K562 (cell line): ENCODE results near the gene TMEM164. TPM values are rescaled to one million over a fixed set of nuclear protein-coding genes. Genes with fewer than 3 reads are reported as not detected.

Experiments used
- ATAC-seq: fragments of 200-7000 bp; cut with Tn5 transposase; 3 replicates; pipeline ENCODE4 v1.9.1; 2020; ENCODE audit warnings: moderate library complexity
- BruUV-seq: library from RNA; stranded (reverse); fragments of 400-500 nt; replicated peaks from 2 replicates; lab custom pipeline; 2021; lab: Mats Ljungman, UMichigan
- CTCF ChIA-PET: fragments of 300-600 bp; formaldehyde crosslinking; extraction: SDS; loops from one replicate; lab custom pipeline; 2021; ENCODE audit warnings: low intra/inter-chr PET ratio; lab: Yijun Ruan, JAX
- POLR2A ChIA-PET: fragments of 300-600, 350-650 bp; sonication (Branson Sonifier 250); formaldehyde crosslinking; extraction: SDS; loops from one replicate; lab custom pipeline; 2021; ENCODE audit warnings: antibody characterized with exemption, inconsistent platforms; lab: Yijun Ruan, JAX
- DNase-seq, 4 experiments: peaks; one replicate each; pipeline versions ENCODE4 v3.0.0 to v3.0.0-alpha.2; 2011 to 2018; ENCODE audit warnings: low spot score in 3 of 4, mixed read lengths in 3 of 4; ENCODE audit errors: extremely low read depth in 1 of 4
- FAIRE-seq: peaks from 2 replicates; lab custom pipeline; 2011; peaks lifted over from hg19 to GRCh38; lab: Jason Lieb, UNC
- H2AFZ ChIP-seq: 2 replicates; pipeline ENCODE4 v1.6.0; 2011; ENCODE audit warnings: low read depth, low read length, control low read depth, inconsistent platforms
- H3K27ac ChIP-seq: fragments of 200-600 bp; 3 replicates; pipeline ENCODE4 v1.8.0; 2011; ENCODE audit warnings: low read depth, mild to moderate bottlenecking, control low read depth, inconsistent platforms, low read length, moderate library complexity, mixed read lengths; ENCODE audit errors: extremely low read depth
- H3K27me3 ChIP-seq, 2 experiments: fragments of 300-600 bp in 1 of 2; 2 replicates in 1 of 2; 3 replicates in 1 of 2; pipeline versions ENCODE4 v1.6.0 to v1.8.0; 2011; ENCODE audit warnings: inconsistent platforms in 2 of 2, low read length in 2 of 2, mild to moderate bottlenecking in 1 of 2, mixed read lengths in 1 of 2, moderate library complexity in 1 of 2; ENCODE audit not compliant: control insufficient read depth in 2 of 2, insufficient read depth in 2 of 2
- H3K36me3 ChIP-seq: fragments of 300-600 bp; 3 replicates; pipeline ENCODE4 v1.8.0; 2011; ENCODE audit warnings: mild to moderate bottlenecking, low read length, inconsistent platforms; ENCODE audit not compliant: control insufficient read depth, insufficient read depth
- H3K4me1 ChIP-seq, 2 experiments: fragments of 200-600 bp in 1 of 2; replicated peaks in 1 of 2; 2 replicates in 1 of 2; 3 replicates in 1 of 2; pipeline versions ENCODE4 v1.5.1 to v1.8.0; 2011; ENCODE audit warnings: inconsistent platforms in 2 of 2, low read length in 2 of 2, mild to moderate bottlenecking in 1 of 2, mixed read lengths in 1 of 2, moderate library complexity in 1 of 2; ENCODE audit not compliant: control insufficient read depth in 2 of 2, insufficient read depth in 2 of 2
- H3K4me2 ChIP-seq: 2 replicates; pipeline ENCODE4 v1.6.1; 2011; ENCODE audit warnings: low read length, control low read depth, inconsistent platforms, mixed read lengths; ENCODE audit not compliant: insufficient read depth
- H3K4me3 ChIP-seq: fragments of 200-600 bp; sonication (generic), shearing (Covaris generic); 2 replicates; pipeline ENCODE4 v1.5.1; 2016; ENCODE audit warnings: control low read depth, inconsistent platforms
- H3K79me2 ChIP-seq: fragments of 200-600 bp; 3 replicates; pipeline ENCODE4 v1.8.0; 2011; ENCODE audit warnings: low read length, inconsistent platforms; ENCODE audit not compliant: control insufficient read depth, insufficient read depth
- H3K9ac ChIP-seq, 2 experiments: 2 replicates each; pipeline versions ENCODE4 v1.6.0 to v1.6.1; 2011; ENCODE audit warnings: low read depth in 2 of 2, low read length in 2 of 2, control low read depth in 1 of 2, inconsistent platforms in 1 of 2, mild to moderate bottlenecking in 1 of 2, mixed read lengths in 1 of 2; ENCODE audit not compliant: insufficient read depth in 1 of 2
- H3K9me1 ChIP-seq: one replicate; pipeline ENCODE4 v1.6.0; 2011; ENCODE audit warnings: inconsistent platforms, mild to moderate bottlenecking, low read length, moderate library complexity; ENCODE audit not compliant: control insufficient read depth, insufficient read depth
- H3K9me3 ChIP-seq: replicated peaks from 2 replicates; pipeline ENCODE4 v1.5.1; 2011; ENCODE audit warnings: low read depth, low read length, inconsistent platforms; ENCODE audit not compliant: control insufficient read depth, insufficient read depth
- H4K20me1 ChIP-seq: replicated peaks from 2 replicates; pipeline ENCODE4 v1.6.1; 2011; ENCODE audit warnings: low read length, inconsistent platforms, mixed read lengths; ENCODE audit not compliant: control insufficient read depth, insufficient read depth
- ARID3A ChIP-seq: IDR thresholded peaks from 2 replicates; pipeline ENCODE4 v1.6.1; 2012; ENCODE audit warnings: low read depth, low read length, improper control_type of control experiment, borderline replicate concordance
- CTCF ChIP-seq, 3 experiments: IDR thresholded peaks in 2 of 3; conservative IDR thresholded peaks in 1 of 3; 2 replicates each; pipeline ENCODE4 v1.5.1; 2011 to 2012; ENCODE audit warnings: low read length in 3 of 3, mild to moderate bottlenecking in 3 of 3, control low read depth in 2 of 3, improper control_type of control experiment in 1 of 3, inconsistent platforms in 1 of 3, low read depth in 1 of 3, mixed read lengths in 1 of 3, moderate library complexity in 1 of 3; ENCODE audit not compliant: insufficient read depth in 2 of 3
- DACH1 ChIP-seq: fragments of 450-650 bp; IDR thresholded peaks from 2 replicates; pipeline ENCODE4 v1.6.1; 2018; ENCODE audit not compliant: partially characterized antibody
- FOXP4 ChIP-seq: sonication (generic); formaldehyde crosslinking; IDR thresholded peaks from 2 replicates; pipeline ENCODE4 v1.8.0; 2022; ENCODE audit warnings: mild to moderate bottlenecking, missing genetic modification reagents, borderline replicate concordance
- RAD21 ChIP-seq, 2 experiments: fragments of 250-450 bp in 1 of 2; fragments of 450-650 bp in 1 of 2; sonication (Bioruptor Pico) in 1 of 2; formaldehyde crosslinking in 1 of 2; IDR thresholded peaks in 1 of 2; conservative IDR thresholded peaks in 1 of 2; 2 replicates each; pipeline versions ENCODE4 v1.4.0 to v1.8.0; 2020 to 2022; ENCODE audit warnings: mild to moderate bottlenecking in 2 of 2, moderate library complexity in 1 of 2
- SMC3 ChIP-seq: conservative IDR thresholded peaks from 2 replicates; pipeline ENCODE4 v1.6.1; 2011; ENCODE audit warnings: low read depth, low read length, improper control_type of control experiment; ENCODE audit not compliant: insufficient read depth
- ZBTB1 ChIP-seq: sonication (generic); formaldehyde crosslinking; IDR thresholded peaks from 2 replicates; pipeline ENCODE4 v1.8.1; 2023; ENCODE audit warnings: missing genetic modification reagents, low read depth, mild to moderate bottlenecking, borderline replicate concordance
- ZNF717 ChIP-seq: fragments of 250-450 bp; sonication (Bioruptor Pico); IDR thresholded peaks from 2 replicates; pipeline ENCODE4 v1.5.0; 2021
- WGBS: fragments of 100-300 bp; shearing (Covaris generic); methylation state at CpG from one replicate; pipeline ENCODE4 v1.1.6; 2016; ENCODE audit warnings: low coverage, mixed read lengths; ENCODE audit not compliant: insufficient coverage; ENCODE audit errors: missing lambda C conversion rate; 5-methylcytosine and 5-hydroxymethylcytosine counted together
- in situ Hi-C: fragments of 300-500 bp; cut with MboI; formaldehyde crosslinking; loops from 4 replicates; pipeline ENCODE4 v1.15.0; 2018; ENCODE audit warnings: inconsistent platforms, mixed read lengths
- intact Hi-C: fragments of 100-400 bp; cut with micrococcal nuclease; formaldehyde crosslinking; loops from 2 replicates; pipeline ENCODE4 v1.14.2; 2022
- polyA plus RNA-seq, 8 experiments: library from polyadenylated mRNA; depleted of rRNA in 4 of 8; stranded (reverse) in 5 of 8; unstranded in 3 of 8; fragments of >200 nt; fragmentation: Nextera tagmentation in 2 of 8; fragmentation: Illumina TruSeq in 1 of 8; extraction: Ambion mirVana in 2 of 8; extraction: Trizol in 1 of 8; gene quantifications; 2 replicates each; pipeline versions ENCODE4 v1.2.1 to v1.2.3, GENCODE V29; 2011 to 2014; ENCODE audit warnings: inconsistent platforms in 1 of 8, missing spikeins in 1 of 8
- total RNA-seq, 7 experiments: library from RNA; depleted of rRNA in 6 of 7; stranded (reverse); fragments of >200 nt in 6 of 7; fragmentation: Illumina TruSeq in 2 of 7; extraction: Trizol in 2 of 7; gene quantifications; 2 replicates each; pipeline versions ENCODE4 v1.2.1 to v1.2.3, GENCODE V29; 2011 to 2021; ENCODE audit warnings: low replicate concordance in 1 of 7

Gene TMEM164
- total and polyA plus RNA-seq, 9 of the 15 experiments (the other 6 are each of a cell fraction or from before 2014, with no cell fraction given), result 2.4 to 57.3 (median 23.1) TPM

- CTCF ChIA-PET, result interaction anchor here (0.5 to 1.9 kb wide), 4 partner anchors 151 to 256 kb away, joined by 3 to 11 read pairs (median 5); no protein-coding TSS in a partner anchor
- no peaks in the 10 kb centered on the region for H3K27me3 ChIP-seq
- WGBS, result 39% methylated on average over 6 of the region's 6 CpGs
- peaks cover 18% of the 10 kb centered on the region; the same call in 2 of the 3 replicates for H3K79me2 ChIP-seq
- no peak overlapping the region for H3K9ac ChIP-seq
- H3K4me2 ChIP-seq, result no peak overlapping the region
- intact Hi-C loops (loop anchor here (10.0 kb wide), 2 partner anchors 671 to 689 kb away; partner anchors contain the start of gene GUCY2F), in situ Hi-C loops (loop anchor here (25.0 kb wide), 2 partner anchors 506 to 706 kb away; no protein-coding TSS in a partner anchor)
- TF ChIP-seq FOXP4 (CRISPR knock-in tag), result no peak
- no peak for TF ChIP-seq ZNF717 (CRISPR knock-in tag)
- TF ChIP-seq ARID3A, result 0 out of 2 replicates have a peak, but pooled peaks have one; percentile 30
- no peak for TF ChIP-seq ZBTB1 (CRISPR knock-in tag)
- peak in 2 of 3 experiments; percentile 28 to 56; a peak in 4 of 6 replicates for TF ChIP-seq CTCF (IDR thresholded peaks at IDR 0.05 in 2 of 3, conservative IDR thresholded peaks at IDR 0.05 in 1 of 3; ENCODE audit: insufficient read depth in 2 of 3, low read depth in 1 of 3, low read length in 3 of 3)
- TF ChIP-seq SMC3, result peak; percentile 4; the same call in 1 of the 2 replicates
- peak; percentile 75 for TF ChIP-seq DACH1
- peak; percentile 13 to 21; a peak in 1 of 4 replicates for TF ChIP-seq RAD21 (CRISPR knock-in tag; conservative IDR thresholded peaks at IDR 0.05 in 1 of 2, IDR thresholded peaks at IDR 0.05 in 1 of 2)
- H3K4me1 ChIP-seq, result peaks cover 7 to 30% of the 10 kb centered on the region in 2 experiments; a peak in 3 of 5 replicates
- POLR2A ChIA-PET, result interaction anchor here (0.9 kb wide), 1 partner anchor 10 kb away, joined by 3 read pairs; no protein-coding TSS in a partner anchor
- no peaks in the 10 kb centered on the region for H3K9me1 ChIP-seq
- ATAC-seq, result no peak
- H3K27ac ChIP-seq, result no peak overlapping the region
- FAIRE-seq, result no peak
- H4K20me1 ChIP-seq, result no peaks in the 10 kb centered on the region; the same call in 1 of the 2 replicates
- H3K4me3 ChIP-seq, result no peak overlapping the region
- DNase-seq, result peak in 1 of 4 experiments; percentile 23
- H2AFZ ChIP-seq, result no peak overlapping the region
- H3K36me3 ChIP-seq, result peaks cover 26% of the 10 kb centered on the region; the same call in 2 of the 3 replicates
- H3K9me3 ChIP-seq, result no peaks in the 10 kb centered on the region
- BruUV-seq, result no TSS peak
Observed at GRCh38 chrX:110156167-110156754, 153.3 kb downstream of the TMEM164 start.
